GM19025 (cell line): ENCODE results near the gene COLQ.

Experiments
- ATAC-seq: cut with Tn5 transposase; IDR thresholded peaks from one replicate; pipeline ENCODE4 v1.9.1; 2021; ENCODE audit warnings: mild to moderate bottlenecking, low read depth, moderate library complexity; ENCODE audit not compliant: unreplicated experiment

COLQ gene

GRCh38 chr3:15520804-15521572 is 518 bp downstream of the COLQ start:
- no peak for ATAC-seq

- ATAC-seq: no peak
Measured at GRCh38 chr3:15520185-15520584, 1.3 kb downstream of the COLQ start.

DNA sequence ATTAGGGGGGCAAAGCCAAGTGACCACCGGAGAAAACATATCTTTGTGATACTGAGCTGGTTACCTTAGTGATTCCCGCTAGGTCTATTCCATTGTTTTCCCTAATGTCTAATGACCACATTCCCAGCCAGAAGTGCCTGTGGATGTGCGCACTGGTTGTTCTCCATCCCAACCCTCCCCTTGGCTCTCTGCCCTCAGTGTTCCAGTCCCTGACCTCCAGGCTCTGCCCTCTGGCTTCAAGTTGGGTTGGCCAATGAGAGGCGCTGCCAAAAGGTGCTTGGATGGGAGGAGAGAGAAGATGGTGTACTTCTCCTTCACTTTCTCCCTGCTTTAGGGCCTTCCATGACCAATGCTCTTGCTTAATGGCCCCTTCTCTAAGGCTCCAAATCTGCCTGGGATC is 2.4 kb downstream of the COLQ start:
- no peak for ATAC-seq

- no peak for ATAC-seq
Measured at GRCh38 chr3:15514663-15515340, 6.7 kb downstream of the COLQ start.

GRCh38 chr3:15513810-15514662 is 7.5 kb downstream of the COLQ start:
- ATAC-seq: no peak

- ATAC-seq: no peak
Measured at GRCh38 chr3:15513116-15513515, 8.4 kb downstream of the COLQ start.

DNA sequence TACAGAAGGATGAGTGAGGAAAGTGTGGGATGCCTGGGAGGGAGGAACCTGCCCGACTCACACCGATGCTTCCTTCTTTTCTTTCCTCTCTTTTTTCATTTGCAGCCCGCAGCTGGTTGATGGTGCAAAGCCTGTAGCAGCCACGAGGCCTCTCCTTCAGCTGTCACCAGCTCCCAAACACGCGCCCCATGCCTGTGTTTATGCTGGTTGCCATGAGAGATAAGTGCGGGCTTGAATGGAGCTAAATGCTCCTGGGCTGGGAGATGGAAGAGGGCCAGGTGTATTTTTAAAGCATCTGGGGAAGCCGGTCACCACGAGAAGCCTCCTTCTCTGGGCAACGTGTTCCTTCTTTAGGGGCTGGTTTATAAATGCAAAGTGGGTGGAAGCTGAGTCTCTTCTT is 9.3 kb downstream of the COLQ start:
- ATAC-seq: no peak

- no peak for ATAC-seq
Measured at GRCh38 chr3:15511156-15511555, 10.3 kb downstream of the COLQ start.

DNA sequence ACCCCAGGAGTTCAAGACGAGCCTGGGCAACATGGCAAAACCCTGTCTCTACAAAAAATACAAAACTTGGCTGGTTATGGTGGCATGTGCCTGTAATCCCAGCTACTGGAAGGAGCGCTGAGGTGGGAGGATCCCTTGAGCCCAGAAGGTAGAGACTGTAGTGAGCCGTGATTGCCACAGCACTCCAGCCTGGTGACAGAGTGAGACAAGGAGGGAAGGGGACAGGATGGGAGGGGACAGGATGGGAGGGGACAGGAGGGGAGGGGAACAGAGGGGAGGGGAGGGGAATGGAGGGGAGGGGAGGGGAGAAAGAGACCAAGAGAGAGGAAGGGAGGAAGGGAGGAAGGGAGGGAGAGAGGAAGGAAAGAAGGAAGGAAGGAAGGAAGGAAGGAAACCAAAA is 11.0 kb downstream of the COLQ start:
- no peak for ATAC-seq

- no peak for ATAC-seq
Measured at GRCh38 chr3:15506571-15506970, 14.9 kb downstream of the COLQ start.

DNA sequence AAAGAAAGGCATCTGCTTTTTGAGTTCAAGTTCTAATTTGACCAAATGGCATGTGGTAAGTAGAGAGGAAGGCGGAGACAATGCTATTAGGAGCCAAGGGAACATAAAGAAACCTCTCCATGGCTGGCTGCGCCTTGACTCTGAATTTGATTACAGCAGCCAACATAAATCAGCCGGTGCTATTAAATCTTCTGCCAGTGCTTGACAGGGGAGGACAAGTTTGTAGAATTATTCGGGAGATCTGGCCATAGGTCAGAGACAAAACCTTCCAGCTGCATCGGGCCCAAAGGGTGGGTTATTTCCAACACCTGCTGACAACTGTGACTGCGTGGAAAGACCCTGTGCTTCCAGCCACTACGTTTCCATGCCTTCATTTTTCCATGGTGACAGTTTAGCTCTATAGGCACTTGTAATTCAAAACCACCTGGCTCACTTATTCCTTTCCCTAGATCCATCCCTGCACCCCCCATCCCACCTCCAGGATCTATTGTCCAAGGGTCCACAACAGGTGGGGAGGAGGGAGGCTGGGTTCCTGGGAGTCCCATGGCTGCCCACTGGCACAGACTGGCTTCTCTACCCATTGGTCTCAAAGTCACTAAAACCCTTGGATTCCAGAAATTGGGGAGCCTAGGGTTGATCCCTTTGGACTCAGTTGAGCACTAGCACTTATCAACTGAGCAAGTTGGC is 15.9 kb downstream of the COLQ start:
- no peak for ATAC-seq

GRCh38 chr3:15502616-15503015 is 18.9 kb downstream of the COLQ start:
- ATAC-seq: no peak

DNA sequence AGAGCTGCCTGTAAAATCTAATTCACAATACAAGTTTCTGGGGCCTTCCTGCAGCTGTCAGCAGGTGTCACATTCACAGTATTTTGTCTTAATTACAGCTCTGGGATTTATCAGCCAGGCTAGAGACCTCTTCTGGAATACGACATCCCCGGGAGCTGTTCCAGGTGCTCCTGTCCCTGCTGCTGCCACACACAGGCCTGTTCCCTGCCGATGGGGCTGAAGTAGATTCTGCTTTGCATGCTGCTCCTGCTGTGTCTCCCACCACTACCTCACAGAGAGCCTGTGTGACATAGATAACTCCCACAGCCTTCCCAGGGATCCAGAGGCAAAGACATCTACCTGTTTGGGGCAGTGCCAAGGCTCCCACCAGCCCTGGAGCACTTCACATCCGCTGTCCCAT is 20.4 kb downstream of the COLQ start:
- ATAC-seq: no peak

GRCh38 chr3:15500107-15500724 is 21.3 kb downstream of the COLQ start:
- no peak for ATAC-seq

DNA sequence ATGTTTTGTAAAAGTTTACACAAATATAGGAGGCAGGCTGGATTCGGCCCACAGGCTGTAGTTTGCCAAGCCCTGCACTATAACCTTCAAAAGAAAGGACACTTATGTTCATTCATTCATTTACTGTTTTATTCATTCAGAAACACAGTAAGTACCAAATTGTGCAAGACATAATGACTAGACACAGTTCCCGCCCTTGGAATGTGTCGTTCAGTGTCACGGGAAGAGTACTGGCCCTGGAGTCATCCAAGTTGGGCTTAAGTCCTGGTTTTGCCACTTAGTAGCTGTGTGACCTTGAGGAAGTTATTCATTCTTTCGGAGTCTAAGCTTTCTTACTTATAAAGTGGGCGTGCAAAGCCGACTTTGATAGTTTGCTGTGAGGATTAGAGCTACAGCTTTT is 22.0 kb downstream of the COLQ start:
- ATAC-seq: no peak

GRCh38 chr3:15498431-15499214 is 22.9 kb downstream of the COLQ start:
- no peak for ATAC-seq

GRCh38 chr3:15497964-15498363 is 23.5 kb downstream of the COLQ start:
- no peak for ATAC-seq

DNA sequence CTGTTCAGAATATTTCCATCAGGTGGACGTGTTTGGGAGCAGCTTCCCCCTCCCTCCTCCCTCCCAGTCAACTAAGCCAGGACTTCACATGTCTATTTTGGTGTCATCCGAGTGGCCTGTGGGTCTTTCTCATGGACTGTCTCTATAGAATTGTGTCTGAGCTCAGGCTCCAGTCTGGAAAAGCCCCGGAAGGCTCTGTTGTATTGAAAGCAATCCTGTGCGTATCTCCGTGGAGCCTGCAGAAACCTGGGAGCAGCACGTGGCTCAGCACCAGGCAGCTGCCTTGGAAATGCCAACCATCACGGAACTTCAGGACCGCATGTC is 25.2 kb downstream of the COLQ start:
- ATAC-seq: no peak

DNA sequence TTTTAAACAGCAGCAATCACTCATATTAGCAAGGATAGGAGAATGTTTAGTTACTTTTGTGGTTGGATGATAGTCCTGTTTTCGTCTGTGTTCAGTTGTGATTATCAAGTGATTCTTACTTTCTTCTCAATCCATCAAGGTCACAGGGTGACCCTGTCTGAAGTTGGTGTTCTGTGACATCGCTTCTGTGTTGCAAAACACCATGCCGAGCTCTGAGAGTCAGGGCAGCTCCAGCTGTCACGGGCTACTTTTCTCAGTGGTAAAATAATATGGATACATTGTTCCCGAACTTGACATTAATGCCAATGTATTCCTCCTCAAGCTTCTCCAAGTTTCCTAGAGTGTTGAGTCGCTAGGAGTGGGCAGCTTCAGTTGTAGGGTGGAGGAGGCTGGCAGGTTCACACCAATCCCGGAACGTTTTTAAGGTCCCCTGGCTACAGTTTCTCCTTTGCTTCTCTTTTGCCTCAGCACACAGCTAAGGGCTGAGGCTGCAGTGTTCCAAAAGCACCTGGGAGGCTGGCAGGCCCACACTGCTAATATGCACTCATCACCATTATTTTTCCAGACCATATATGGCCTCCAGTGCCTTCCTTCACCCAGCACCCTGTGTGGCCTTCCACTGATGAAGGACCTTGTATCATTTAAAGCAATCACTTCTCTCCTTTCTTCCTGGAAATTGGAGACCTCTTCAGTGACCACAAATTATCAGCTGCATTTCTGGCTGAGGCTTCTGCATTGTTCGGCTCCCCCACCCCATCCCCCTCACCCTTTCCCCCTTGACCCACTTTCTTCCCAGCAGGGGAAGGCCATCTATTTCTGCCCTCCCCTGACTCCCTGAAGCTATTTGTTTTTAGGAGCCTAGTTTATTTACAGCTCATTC is 25.8 kb downstream of the COLQ start:
- ATAC-seq: no peak
